ENCODE results near the gene SLC2A4RG. TPM values are rescaled to one million over a fixed set of nuclear protein-coding genes. Genes with fewer than 3 reads are reported as not detected.

The SLC2A4RG gene
- total and polyA plus RNA-seq, 10 donors: 27.5 to 107 (median 64.3) TPM

DNA sequence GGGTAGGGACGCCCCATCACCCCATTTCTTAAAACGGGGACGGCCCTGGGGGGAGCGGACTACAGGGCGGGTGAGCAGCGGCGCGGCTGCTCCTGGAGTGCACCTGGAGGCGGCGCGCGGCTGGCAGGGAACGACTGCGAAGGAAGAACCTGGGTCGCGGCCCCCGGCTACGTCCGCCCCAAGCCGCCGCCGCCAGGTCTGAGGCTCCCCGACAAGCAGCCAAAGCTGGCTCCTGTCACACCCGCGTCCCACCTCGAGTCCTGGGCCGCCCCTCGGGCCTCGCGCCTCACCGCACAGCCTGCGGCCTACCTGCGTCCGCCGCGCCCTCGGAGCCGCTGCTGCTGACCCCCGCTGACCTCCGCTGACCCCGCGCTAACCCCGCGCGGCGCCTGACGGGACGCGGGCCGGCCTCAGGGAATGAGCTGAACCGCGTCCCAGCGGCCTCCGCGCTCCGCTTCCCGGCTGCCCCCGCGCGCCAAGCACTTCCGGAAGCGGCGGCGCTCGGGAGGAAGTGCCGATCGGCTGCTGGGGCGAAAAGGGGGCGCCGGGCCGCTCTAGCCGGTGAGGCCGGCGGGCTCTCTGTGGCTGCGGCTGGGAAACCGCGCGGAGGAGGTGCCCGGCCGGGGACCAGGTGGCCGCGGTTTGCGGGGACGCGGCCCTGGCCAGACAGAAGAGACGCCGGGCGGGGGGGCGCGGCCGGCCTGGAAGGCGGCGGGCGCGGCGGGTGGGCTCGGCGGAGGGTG lies 31.8 kb upstream of the SLC2A4RG start, which contains the start of the genes ARFRP1 and ZGPAT:
Gene ARFRP1, minus strand, starts transcription at position 419 of the 743 bp plus-strand sequence. CDS start 885 bp downstream, outside the sequence.
Gene ZGPAT, plus strand, starts transcription at position 482 of the 743 bp plus-strand sequence. CDS start 542 bp downstream, outside the sequence.
- Histone ChIP-seq H3K9me3 (peaks cover 0 to 6% (median 0%) of the 10 kb centered on the region in 8 donors), H3K4me1 (peaks cover 27 to 90% (median 71%) of the 10 kb centered on the region in 6 donors), H3K27me3 (replicated peaks in 1 of 7) (no peaks in the 10 kb centered on the region), H3K27ac (peak within 1 kb of the TSS; percentile 83 to 95 (median 90)), H3K36me3 (peaks cover 0 to 80% (median 56%) of the 10 kb centered on the region in 6 donors), H3K4me3 (peak within 1 kb of the TSS; percentile 75 to 98 (median 90))
- DNase-seq: peak; percentile 98
- 0 to 1% (median 0%) methylated on average over 57 to 98 of the region's 98 CpGs; no CpG with 5 or more reads in 1 of the 5 donors for WGBS, 5 donors
- TF ChIP-seq POLR2AphosphoS5 (IDR thresholded peaks at IDR 0.05): peak; percentile 90 to 95 (median 92)
- TF ChIP-seq, protein P1, sequence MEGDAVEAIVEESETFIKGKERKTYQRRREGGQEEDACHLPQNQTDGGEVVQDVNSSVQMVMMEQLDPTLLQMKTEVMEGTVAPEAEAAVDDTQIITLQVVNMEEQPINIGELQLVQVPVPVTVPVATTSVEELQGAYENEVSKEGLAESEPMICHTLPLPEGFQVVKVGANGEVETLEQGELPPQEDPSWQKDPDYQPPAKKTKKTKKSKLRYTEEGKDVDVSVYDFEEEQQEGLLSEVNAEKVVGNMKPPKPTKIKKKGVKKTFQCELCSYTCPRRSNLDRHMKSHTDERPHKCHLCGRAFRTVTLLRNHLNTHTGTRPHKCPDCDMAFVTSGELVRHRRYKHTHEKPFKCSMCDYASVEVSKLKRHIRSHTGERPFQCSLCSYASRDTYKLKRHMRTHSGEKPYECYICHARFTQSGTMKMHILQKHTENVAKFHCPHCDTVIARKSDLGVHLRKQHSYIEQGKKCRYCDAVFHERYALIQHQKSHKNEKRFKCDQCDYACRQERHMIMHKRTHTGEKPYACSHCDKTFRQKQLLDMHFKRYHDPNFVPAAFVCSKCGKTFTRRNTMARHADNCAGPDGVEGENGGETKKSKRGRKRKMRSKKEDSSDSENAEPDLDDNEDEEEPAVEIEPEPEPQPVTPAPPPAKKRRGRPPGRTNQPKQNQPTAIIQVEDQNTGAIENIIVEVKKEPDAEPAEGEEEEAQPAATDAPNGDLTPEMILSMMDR (IDR thresholded peaks at IDR 0.05 in 8 of 11, conservative IDR thresholded peaks at IDR 0.05 in 3 of 11): peak in 3 of 11 experiments; percentile 11 to 40 (median 32)
- TF ChIP-seq POLR2A (IDR thresholded peaks at IDR 0.05): peak in 1 of 3 donors; percentile 29
- intact Hi-C loops (cut with DNase I; ENCODE audit: low total_unique reads): loop anchor here (10.0 kb wide), 1 partner anchor 157 kb away; the partner anchor contains the start of genes ABHD16B and TPD52L2

- TF ChIP-seq POLR2AphosphoS5 (IDR thresholded peaks at IDR 0.05) (peak in 1 of 3 donors; percentile 34), POLR2A (IDR thresholded peaks at IDR 0.05) (no peak)
- intact Hi-C loops (cut with DNase I; ENCODE audit: low total_unique reads): loop anchor here (10.0 kb wide), 1 partner anchor 156 kb away; the partner anchor contains the start of genes ABHD16B and TPD52L2
- H3K36me3 ChIP-seq: peaks cover 0 to 80% (median 63%) of the 10 kb centered on the region in 6 donors
Measured at GRCh38 chr20:63708301-63709148, 31.1 kb upstream of the SLC2A4RG start.

GRCh38 chr20:63709149-63709527 lies 30.4 kb upstream of the SLC2A4RG start:
- H3K27ac ChIP-seq: peak overlapping the region in 2 of 8 donors; percentile 91 to 95
- no peak for DNase-seq
- H3K4me1 ChIP-seq: peaks cover 27 to 91% (median 69%) of the 10 kb centered on the region in 6 donors
- peak overlapping the region in 7 of 8 donors; percentile 75 to 98 (median 90) for H3K4me3 ChIP-seq
- WGBS, 5 donors: 86 to 92% (median 91%) methylated on average over 17 of the region's 17 CpGs
- no peaks in the 10 kb centered on the region for H3K27me3 ChIP-seq (replicated peaks in 1 of 7)
- H3K36me3 ChIP-seq: peaks cover 0 to 80% (median 64%) of the 10 kb centered on the region in 6 donors
- intact Hi-C loops (cut with DNase I; ENCODE audit: low total_unique reads): loop anchor here (10.0 kb wide), 1 partner anchor 156 kb away; the partner anchor contains the start of genes ABHD16B and TPD52L2
- peaks cover 0 to 6% (median 1%) of the 10 kb centered on the region in 8 donors for H3K9me3 ChIP-seq
- TF ChIP-seq POLR2AphosphoS5 (IDR thresholded peaks at IDR 0.05): no peak
- TF ChIP-seq, protein P1 (IDR thresholded peaks at IDR 0.05 in 8 of 11, conservative IDR thresholded peaks at IDR 0.05 in 3 of 11): no peak

More at GRCh38 chr20:63708301-63709148, 31.1 kb upstream of the SLC2A4RG start:
- 25 to 55% (median 35%) methylated on average over 32 to 67 of the region's 67 CpGs for WGBS, 5 donors
- Histone ChIP-seq H3K4me3 (peak overlapping the region; percentile 75 to 98 (median 90)), H3K27me3 (replicated peaks in 1 of 7) (no peaks in the 10 kb centered on the region), H3K9me3 (peaks cover 0 to 6% (median 0%) of the 10 kb centered on the region in 8 donors), H3K27ac (peak overlapping the region; percentile 83 to 95 (median 90)), H3K4me1 (peaks cover 27 to 93% (median 70%) of the 10 kb centered on the region in 6 donors)
- peak; percentile 86 for DNase-seq

DNA sequence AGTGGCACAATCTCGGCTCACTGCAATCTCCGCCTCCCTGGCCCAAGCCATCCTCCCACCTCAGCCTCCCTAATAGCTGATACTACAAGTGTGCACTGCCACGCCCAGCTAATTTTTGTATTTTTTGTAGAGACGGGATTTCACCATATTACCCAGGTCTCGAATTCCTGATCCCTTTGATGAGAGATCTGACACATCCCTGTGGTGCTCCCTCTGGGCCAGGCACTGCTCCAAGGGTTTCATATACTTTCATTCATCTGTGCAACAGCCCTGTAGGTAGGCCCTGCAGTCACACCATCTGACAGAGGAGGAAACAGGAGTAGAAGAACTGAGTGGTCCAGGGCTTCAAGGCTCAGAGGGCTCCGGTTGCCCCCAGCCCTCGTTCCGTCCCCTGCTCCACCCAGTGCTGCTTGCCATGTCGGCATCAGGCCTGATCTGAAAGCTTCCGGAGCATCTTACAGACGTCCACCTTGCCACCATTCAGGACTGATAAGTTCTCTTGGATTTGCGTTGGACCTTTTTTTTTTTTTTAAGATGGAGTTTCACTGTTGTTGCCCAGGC lies 28.4 kb upstream of the SLC2A4RG start:
- WGBS, 5 donors: 82 to 93% (median 83%) methylated on average over 12 of the region's 12 CpGs
- intact Hi-C loops (cut with DNase I; ENCODE audit: low total_unique reads): no loop called here
- Histone ChIP-seq H3K4me3 (no peak overlapping the region), H3K9me3 (peaks cover 3 to 26% (median 19%) of the 10 kb centered on the region in 8 donors), H3K4me1 (peaks cover 23 to 73% (median 53%) of the 10 kb centered on the region in 6 donors), H3K27ac (no peak overlapping the region), H3K36me3 (peaks cover 0 to 80% (median 58%) of the 10 kb centered on the region in 6 donors), H3K27me3 (replicated peaks in 1 of 7) (no peaks in the 10 kb centered on the region)
- TF ChIP-seq POLR2A (IDR thresholded peaks at IDR 0.05) (no peak), POLR2AphosphoS5 (IDR thresholded peaks at IDR 0.05) (no peak)
- TF ChIP-seq, protein P1 (IDR thresholded peaks at IDR 0.05 in 8 of 11, conservative IDR thresholded peaks at IDR 0.05 in 3 of 11): no peak
- no peak for DNase-seq

All from spleen (tissue), 11 donors.